HG02798 (cell line): ENCODE data around the gene LTF.
"Not testable (repeated sequence)": the region's sequence is repeated elsewhere in the genome, so short reads cannot be mapped to it uniquely, and the experiment has no call there.

ENCODE experiments used
- ATAC-seq: cut with Tn5 transposase; IDR thresholded peaks from one replicate; pipeline ENCODE4 v1.9.1; 2021; ENCODE audit warnings: mild to moderate bottlenecking; ENCODE audit not compliant: unreplicated experiment, poor library complexity

LTF gene

DNA sequence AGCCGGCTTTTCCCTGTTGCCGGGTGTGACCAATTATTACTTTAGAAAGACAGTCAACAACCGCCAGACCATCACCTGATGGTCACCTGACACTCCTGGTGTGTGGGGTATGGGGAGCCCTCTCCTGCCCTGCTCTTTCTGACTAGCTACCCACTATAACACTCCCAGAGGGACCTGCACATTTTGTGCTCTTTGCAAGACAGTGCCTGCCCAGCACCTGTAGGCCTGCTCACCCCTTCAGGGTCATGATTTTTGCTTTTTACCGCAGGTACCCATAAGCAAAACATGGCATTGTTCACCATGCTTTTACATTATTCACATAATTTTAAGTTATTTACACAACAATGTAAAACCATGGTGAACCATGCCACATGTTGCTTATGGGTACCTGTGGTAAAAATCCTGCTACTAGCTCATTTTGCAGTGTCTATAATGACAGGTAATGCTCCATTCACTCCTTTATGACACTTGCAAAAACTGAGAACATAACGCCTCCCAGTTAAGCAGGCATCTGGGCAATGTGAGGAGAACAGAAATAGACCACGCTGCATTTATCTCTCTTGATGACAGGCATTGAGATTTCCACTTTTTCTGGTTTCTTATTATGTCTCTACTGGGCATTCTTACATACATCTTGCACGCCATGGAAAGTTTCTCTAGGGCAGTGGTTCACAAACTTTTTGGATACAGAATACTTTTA is 47.7 kb downstream of the LTF start:
- ATAC-seq: no peak

DNA sequence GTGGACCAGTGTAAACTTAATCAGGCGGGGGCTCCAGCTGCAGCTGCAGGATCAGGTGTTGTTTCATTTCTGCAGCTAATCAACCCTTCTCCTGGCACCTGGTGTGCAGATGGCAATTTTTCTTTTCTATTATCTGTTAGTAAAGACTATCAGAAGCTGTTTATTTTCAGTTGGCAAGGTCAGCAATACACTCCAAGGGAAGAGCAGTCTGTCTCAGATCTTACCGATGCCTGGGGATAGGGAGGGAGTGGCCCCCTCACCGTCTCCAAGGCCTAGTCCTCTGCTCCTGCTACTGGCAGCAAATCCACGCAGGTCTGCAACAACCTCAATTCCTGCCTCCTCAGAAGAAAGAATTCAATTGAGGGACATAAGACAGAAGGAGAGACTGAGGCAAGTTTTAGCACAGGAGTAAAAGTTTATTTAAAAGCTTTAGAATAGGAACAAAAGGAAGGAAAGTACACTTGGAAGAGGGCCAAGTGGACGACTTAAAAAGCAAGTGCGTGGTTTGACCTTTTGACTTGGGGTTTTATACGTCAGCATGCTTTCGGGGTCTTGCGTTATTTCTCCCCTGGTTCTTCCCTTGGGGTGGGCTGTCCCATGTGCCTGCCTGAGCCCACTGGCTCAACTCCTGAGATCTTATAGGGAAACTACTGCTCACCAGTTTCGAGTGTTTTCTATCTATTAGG is 48.4 kb downstream of the LTF start:
- ATAC-seq: no peak

DNA sequence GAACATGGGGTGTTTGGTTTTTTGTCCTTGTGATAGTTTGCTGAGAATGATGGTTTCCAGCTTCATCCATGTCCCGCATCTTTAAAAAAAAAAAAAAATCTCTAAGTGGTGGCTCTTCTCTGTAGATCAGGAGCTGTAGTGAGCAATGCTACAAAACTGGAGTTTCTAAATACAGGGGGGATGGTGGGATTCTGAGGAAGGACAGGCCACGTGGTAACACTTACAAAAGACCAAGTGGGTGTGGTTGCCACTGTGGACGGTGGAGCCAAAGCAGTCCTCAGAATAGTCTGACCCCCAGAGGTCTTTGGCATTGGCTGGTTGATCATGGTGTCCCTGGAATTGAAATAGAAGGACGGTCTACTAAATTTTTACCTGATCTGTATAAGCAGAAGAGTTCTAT is 50.0 kb downstream of the LTF start:
- no peak for ATAC-seq

DNA sequence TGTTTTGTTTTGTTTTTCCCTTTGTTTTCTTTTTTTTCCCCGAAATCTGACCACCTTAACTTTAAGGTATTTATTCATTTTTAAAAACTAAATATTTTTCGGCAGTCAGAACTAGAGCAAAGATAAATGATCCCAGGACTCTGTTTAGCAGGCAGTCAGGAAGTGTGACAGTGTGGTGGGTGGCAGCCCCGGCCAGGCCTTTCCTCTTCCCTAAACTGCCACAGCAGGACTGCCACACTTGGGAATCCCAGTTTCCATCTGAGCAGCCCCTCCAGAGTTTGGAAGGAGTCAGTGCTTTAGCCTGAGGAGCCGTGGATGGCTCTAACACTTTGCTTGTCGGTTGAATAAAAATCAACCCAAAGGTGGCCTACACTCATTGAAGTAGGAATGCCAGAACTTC is 50.8 kb downstream of the LTF start:
- no peak for ATAC-seq

DNA sequence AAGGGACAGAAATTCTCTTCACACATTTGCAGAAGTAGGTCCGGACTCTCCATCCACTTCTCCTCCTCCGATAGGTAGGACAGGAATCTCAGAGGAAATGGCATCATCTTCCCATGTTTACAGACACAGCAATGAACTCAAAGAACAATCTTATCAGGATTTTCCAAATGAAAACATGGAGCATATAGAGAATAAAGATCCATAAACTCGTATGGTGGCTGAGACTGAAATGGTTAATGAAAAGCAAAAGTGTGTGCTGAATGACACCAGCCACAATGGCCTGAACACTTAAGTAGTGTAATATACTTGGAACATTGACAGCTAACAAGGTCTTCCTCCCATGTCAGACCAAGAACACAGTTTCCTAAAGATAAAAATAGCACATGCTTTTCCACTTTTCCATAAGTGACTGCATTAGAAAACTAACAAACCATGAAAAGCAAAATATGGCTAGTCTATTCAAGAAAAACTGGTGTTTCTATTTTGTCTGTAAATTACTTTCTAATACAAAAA is 51.9 kb downstream of the LTF start:
- ATAC-seq: no peak

DNA sequence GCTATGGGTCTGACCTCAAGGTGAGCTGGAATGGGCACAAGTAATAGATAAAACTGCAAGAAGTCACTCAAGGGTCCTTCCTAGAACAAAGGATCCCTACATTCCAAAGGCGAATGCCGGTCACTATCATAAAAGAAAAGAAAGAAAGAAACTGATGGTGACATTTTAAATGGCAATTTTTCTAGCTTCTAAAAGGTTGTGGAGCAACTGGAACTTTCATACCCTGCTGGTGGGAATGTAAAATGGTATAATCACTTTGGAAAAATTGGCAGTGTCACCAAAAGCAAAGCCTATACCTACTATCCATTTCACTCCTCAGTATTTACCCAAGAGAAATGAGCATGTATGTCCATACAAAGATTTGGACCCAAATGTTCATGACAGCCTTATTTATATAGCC is 53.4 kb downstream of the LTF start:
- no peak for ATAC-seq

DNA sequence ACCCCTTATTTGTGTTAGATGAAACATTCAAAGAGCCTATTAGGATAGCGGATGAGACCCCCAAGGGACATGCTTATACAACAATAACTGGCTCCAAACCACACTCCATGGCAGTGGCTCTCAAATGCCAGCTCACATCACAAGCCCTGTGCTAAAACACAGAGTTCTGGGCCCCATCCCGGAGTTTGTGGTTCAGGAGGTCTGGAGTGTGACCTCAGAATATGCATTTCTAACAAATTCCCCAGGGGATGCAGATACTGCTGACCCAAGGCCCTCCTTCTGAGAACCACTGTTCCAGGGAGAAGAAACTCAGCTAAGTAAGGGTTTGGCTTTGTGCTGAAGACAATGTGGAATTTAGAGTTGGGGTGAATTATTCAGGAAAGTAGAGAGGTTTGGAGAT is 54.0 kb downstream of the LTF start:
- no peak for ATAC-seq

DNA sequence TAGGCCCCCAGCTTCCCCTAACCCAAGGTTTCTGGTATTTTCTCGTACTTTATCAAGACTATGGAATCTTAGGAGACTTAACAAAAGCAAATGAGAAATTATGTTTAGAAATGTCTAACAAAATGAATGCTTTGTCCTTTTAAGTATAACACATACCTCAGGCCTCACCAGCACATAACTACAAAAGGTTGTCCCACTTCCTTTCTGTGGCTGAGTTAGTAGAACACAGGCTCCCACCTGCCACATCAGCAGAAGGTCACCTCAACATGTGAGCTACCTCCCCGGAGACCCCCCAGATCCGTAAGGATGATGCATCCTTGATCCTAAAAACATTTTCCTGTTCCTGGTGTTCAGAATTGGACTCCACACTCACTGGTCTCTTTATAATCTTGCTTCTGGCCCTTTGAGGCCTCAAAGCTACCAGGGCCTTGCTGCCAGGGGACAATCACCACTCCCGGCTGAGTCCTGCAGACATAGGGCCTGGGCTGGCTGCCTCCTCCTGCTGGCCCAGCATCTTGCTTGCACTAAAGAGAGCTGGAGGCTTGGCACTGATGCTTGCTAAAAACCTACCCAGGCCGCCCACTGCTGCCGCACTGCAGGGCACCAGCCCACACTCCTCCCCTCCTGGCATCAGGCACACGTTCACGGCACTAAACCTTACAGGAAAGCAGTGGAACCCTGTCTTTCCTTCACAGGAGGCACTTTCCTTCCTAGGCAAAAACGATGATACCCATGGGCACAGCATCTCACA is 54.8 kb downstream of the LTF start:
- ATAC-seq: no peak

DNA sequence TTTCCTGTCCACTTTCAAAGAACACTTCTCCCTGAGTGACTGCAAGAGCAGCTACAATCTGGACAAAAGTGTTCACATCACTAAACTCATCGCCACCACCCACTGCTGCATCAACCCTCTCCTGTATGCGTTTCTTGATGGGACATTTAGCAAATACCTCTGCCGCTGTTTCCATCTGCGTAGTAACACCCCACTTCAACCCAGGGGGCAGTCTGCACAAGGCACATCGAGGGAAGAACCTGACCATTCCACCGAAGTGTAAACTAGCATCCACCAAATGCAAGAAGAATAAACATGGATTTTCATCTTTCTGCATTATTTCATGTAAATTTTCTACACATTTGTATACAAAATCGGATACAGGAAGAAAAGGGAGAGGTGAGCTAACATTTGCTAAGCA is 55.9 kb downstream of the LTF start:
- no peak for ATAC-seq

DNA sequence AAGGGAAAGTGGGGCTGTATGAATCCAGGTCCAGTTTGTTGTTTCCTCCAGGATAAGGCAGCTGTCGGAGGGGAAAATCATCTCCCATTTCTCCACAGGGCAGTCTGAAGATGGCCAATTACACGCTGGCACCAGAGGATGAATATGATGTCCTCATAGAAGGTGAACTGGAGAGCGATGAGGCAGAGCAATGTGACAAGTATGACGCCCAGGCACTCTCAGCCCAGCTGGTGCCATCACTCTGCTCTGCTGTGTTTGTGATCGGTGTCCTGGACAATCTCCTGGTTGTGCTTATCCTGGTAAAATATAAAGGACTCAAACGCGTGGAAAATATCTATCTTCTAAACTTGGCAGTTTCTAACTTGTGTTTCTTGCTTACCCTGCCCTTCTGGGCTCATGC is 56.7 kb downstream of the LTF start:
- ATAC-seq: no peak

DNA sequence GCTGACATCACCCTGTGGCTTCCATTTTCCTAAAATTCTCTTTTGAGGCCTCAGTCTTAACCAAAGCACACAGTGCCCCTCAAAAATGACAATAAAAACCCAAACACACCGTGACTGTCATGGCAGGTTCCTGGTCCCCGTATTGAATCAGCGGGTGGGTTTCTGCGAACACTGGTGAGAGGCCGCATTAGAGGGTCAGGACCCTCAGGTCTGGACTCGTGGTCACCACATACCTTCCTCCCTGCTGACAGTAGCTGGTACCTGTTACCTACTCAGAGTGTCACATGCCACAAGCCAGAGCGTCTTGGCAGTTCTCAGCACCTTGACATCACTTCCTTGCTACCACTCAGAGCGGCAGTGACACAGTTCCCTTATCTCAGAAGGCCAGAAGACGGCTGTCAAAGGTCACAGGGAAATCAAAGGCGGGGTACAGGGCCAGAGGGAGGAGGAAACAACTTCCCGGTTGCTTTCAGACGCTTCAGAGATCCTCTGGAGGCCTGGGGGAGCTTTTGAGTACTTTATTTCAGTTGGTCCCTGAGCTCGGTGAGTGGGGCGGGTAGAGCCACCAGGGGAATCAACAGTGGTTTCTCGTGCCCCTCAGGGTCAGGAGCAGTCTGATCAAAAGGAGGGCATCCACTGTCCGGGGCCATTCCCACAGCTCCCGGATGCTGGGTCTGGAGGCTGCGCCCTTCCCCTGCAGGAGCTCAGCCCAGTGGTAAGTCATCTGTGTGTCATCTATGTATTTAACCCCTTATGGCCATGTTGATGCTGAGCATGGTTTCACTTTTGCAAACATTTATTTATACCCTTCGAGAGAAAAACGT is 57.7 kb downstream of the LTF start, which contains the start of the genes CCR5AS and CCRL2:
CCR5AS (minus strand) TSS at position 279 of the 824 bp plus-strand sequence.
CCRL2 (plus strand) TSS at position 472 of the 824 bp plus-strand sequence. CDS start 821 bp downstream, outside the sequence.
- ATAC-seq: no peak

DNA sequence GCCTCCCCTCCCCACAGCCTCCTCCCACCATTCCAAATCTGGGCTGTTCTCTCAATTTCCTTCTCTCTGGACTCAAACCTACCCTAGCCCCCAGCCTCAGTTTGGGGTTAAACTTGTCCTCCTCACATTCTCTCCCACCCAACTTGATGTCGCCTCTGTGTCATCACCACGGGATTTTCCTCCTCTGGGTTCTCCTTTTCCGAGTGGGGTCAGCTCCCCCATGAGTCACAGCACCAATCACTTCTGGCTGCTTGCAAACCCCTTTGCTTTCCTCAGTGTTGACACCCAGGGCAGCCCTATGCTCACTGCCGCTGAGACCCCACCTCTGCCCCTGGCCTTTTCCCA is 58.3 kb downstream of the LTF start:
- ATAC-seq: no peak

DNA sequence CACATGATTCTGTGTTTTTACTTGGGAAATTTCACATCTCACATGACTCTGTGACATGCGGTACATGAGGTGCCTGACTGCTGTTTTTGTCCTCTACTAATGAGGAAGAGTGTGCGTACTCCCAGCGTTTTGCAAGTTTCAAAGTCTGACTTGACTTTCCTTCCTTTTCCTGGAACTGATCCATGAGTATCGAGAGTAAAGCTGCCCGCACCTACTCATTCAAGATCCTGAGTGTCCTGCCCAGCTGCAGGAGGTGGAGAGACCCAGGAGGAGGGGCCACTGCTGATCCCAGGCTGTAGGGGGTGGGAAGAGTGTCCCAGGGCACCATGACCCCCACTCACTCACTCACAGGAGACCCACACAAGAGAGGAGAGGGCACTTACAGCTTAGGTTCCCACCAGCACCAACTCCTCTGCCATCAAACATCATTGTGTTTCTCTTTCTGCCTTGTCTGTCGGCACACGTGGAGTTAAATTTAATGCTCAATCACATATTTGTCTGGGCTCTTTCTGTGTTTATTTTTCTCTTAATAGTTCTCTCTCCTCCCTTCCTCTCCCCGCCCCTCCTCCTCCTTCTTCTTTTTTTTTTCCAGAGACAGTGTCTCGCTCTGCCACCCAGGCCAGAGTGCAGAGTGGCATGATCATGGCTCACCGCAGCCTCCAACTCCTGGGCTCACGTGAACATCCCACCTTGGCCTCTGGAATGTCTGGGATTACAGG is 59.2 kb downstream of the LTF start:
- ATAC-seq: no peak

DNA sequence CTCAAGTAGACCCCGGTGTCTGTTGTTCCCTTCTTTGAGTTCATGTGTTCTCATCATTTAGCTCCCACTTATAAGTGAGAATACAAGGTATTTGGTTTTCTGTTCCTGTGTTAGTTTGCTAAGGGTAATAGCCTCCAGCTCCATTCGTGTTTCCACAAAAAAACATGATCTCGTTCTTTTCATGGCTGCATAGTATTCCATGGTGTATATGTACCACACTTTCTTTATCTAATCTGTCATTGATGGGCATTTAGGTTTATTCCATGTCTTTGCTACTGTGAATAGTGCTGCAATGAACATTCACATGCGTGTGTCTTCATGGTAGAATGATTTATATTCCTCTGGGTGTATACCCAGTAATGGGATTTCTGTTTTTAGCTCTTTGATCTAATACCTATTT is 61.8 kb downstream of the LTF start:
- ATAC-seq: not testable (repeated sequence)

DNA sequence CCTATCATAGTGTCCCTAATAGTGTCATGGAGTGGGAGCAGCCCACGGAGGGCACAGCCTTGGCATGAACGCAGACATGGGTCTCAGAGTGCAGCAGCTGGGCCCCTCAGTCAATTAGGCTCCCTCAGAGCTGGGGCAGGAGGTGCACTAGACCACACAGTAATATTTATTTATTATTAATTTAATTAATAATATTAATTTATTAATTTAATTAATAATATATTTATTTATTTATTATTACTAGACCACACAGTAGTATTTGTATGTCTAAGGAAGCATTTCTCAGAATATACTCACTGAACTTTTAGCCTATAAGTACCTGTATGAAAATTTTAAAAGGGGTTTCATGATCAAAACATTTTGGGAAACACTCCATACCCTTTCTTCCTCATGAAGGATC is 63.1 kb downstream of the LTF start:
- ATAC-seq: no peak

DNA sequence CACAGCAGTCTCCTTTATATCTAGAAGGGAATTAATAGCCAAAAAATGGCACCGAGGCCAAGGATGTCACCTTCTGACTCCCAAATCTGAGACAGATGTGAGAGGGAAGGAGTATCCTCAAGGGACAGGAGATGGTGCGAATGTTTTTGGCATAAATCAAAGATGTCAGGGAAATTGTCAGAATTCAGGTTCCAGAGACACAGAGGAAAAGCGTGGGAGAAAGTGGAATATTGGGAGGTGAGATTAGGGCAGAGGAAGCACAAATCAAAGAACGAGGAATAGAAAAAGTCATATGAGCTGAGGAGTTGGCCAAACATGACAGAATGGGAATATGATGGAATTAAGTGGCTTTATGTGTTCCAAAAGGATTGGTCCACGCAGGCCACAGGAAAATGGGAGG is 63.9 kb downstream of the LTF start:
- no peak for ATAC-seq

DNA sequence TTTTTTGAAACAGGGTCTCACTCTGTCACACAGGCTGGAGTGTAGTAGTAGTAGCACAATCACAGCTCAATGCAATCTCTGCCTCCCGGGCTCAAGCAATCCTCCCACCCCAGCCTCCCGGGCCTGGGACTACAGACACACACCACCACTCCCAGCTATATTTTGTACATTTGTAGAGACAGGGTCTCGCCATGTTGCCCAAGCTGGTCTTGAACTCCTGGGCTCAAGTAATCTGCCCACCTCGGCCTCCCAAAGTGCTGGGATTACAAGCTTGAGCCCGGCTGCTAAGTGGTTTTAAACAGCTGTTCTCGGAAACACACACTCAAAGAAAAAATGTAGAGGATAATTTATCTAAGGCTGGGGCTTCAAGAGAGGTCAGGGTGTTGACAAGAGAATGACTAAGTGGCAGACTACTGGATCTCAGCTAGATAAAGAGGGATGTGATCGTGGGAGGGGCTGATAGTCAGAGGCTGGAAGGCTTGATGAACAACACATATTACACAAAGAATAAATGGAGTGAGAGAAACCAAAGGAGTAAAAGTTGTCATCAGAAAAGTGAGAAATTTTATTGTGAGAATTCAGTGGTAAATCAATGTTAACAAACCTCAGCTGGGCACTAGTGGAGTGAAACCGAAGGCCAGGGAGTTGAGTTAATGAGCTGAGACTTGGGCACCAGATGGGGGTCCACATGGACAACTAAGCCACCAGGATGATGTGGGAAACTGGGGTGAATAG is 64.5 kb downstream of the LTF start:
- ATAC-seq: no peak

DNA sequence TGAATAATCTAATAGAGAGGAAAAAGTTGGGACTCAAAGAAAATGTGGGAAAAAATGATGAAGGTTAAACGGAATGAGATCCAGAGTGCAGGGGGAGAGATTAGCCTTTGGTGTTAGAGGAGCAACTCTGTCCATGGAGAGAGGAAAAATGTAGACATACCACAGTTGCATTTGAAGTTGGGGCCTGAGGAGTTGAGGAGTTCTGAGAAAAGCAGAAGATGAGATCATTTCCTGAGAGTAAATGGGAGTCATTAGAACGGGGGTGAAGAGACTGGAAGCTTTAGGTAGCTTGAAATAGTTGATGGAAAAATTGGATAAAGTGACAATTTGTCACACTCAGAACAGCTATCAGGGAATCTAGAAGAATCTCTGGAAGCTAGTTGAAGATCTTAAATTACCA is 65.1 kb downstream of the LTF start:
- ATAC-seq: no peak

DNA sequence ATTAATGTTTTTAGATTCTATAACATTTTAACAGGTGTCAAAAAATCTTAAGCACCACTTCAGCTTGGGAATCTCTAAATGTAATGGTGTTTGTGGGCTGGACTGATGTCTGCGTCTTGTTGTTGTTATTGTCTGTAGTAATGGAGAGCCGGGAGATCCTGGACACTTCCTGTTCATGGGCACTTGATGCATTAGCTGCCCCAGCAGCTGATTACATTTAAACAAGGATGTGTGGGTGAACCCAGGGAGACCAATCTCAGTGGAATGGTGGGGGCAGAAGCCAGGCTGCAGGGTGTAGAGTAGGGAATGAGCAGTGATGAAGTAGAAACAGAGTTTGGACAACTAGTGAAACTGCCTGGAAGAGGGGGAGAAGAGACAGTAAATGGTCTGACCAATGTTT is 65.6 kb downstream of the LTF start:
- ATAC-seq: no peak
